Gastroesophageal sphincter (tissue), 3 donors: ENCODE data around the gene PPP5C.

Experiments used
- EP300 ChIP-seq: sonication (generic); formaldehyde crosslinking; IDR thresholded peaks from one replicate; pipeline ENCODE4 v1.6.1; 2017; ENCODE audit warnings: antibody characterized with exemption, mild to moderate bottlenecking
- POLR2AphosphoS5 ChIP-seq: sonication (generic); formaldehyde crosslinking; IDR thresholded peaks from one replicate; pipeline ENCODE4 v1.6.1; 2017; ENCODE audit warnings: antibody characterized with exemption
- TF ChIP-seq, protein P1 (sequence below), 4 experiments: fragments of 200-600 bp in 2 of 4; fragments of 450-650 bp in 2 of 4; sonication (generic) in 1 of 4; IDR thresholded peaks; one replicate each; pipeline ENCODE4 v1.5.1; 2017 to 2019; ENCODE audit warnings: antibody characterized with exemption in 4 of 4, mild to moderate bottlenecking in 2 of 4, moderate library complexity in 2 of 4

DNA sequence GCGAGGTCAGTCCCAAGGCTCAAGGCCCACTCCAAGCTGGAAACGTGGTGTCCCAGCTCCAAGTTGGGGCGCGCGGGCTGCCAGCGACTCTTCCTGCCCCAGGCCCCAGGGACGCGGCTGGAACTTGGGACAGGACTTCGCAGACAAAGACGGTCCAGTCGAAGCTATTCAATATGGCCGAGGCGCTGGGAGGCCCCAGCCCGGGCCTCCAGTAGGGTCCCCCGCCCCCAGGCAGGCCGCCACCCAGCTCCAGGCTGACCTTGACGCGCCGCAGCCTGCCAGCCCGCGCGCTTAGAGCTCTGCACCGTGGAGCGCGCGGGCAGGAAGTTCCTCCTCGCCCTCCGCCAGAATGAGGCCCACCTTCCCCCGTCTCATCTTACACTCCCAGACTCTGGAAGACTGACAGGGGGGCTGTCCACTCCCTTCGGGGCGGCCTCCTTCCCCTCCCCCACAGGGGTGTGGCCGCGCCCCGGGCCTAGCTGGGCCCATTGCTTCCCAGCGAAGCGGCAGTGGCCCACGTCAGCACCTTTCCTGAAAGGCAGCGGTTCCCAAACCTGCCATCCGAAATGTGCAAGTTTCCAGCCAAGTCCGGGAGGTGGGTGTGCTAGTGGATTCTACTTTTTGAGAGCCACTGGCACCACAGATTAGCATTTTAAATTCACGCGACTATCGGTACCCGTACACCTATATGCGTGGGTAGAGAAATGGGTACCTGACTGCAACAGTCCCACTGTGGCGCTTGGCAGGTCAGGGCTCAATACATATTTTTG lies 66.6 kb downstream of the PPP5C start, which contains the start of gene CCDC8:
- TF ChIP-seq, protein P1, sequence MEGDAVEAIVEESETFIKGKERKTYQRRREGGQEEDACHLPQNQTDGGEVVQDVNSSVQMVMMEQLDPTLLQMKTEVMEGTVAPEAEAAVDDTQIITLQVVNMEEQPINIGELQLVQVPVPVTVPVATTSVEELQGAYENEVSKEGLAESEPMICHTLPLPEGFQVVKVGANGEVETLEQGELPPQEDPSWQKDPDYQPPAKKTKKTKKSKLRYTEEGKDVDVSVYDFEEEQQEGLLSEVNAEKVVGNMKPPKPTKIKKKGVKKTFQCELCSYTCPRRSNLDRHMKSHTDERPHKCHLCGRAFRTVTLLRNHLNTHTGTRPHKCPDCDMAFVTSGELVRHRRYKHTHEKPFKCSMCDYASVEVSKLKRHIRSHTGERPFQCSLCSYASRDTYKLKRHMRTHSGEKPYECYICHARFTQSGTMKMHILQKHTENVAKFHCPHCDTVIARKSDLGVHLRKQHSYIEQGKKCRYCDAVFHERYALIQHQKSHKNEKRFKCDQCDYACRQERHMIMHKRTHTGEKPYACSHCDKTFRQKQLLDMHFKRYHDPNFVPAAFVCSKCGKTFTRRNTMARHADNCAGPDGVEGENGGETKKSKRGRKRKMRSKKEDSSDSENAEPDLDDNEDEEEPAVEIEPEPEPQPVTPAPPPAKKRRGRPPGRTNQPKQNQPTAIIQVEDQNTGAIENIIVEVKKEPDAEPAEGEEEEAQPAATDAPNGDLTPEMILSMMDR (IDR thresholded peaks at IDR 0.05) = no peak
- TF ChIP-seq POLR2AphosphoS5 (no peak), EP300 (no peak)
